ENCODE results near the gene DARS2.
"Not testable (repeated sequence)": the region's sequence is repeated elsewhere in the genome, so short reads cannot be mapped to it uniquely, and the experiment has no call there.

Gene DARS2, protein sequence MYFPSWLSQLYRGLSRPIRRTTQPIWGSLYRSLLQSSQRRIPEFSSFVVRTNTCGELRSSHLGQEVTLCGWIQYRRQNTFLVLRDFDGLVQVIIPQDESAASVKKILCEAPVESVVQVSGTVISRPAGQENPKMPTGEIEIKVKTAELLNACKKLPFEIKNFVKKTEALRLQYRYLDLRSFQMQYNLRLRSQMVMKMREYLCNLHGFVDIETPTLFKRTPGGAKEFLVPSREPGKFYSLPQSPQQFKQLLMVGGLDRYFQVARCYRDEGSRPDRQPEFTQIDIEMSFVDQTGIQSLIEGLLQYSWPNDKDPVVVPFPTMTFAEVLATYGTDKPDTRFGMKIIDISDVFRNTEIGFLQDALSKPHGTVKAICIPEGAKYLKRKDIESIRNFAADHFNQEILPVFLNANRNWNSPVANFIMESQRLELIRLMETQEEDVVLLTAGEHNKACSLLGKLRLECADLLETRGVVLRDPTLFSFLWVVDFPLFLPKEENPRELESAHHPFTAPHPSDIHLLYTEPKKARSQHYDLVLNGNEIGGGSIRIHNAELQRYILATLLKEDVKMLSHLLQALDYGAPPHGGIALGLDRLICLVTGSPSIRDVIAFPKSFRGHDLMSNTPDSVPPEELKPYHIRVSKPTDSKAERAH

DNA sequence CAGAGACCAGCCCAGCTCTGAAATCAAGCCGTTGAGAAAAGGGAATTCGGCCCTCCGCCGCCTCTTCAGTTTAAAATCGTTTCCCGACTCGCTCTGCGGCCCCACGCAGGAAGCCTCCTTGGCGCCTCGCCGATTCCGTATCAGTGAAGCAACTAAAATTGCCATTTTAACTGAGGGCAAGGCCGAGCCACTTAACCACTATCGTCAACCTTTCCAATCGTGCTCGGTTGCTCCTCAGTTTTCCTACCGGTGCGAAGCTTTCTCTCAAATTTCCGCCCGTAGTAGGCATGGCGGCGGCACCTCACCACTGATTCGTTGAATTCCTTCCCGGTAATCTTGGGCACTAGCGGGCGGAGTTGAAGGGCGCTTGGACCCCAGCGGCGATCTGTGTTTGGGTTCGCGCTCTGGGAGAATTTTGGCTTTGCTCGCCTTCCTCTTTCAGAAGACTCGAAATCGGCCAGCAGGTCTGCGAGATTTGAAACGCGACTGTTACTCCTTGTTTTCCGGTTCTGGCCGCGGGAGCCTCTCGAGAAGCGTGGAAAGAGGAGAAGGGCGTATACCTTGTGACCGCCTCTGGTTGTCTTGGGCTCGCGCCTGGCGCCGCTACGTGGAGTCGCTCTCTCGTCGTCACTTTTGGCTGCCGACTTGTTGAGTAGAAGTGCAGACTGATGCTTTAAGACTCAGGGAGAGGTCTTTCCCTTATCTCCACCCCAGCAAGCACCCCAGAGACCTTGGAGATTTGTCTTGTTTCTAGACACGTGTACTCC, at the start of gene DARS2, which contains the start of gene CENPL:
Gene DARS2 (plus strand): TSS at position 359 of the 767 bp plus-strand sequence. CDS start 557 bp downstream, outside the sequence.
Gene CENPL (minus strand): TSS at position 569 of the 767 bp plus-strand sequence. CDS start 13,584 bp downstream, outside the sequence.
- DNase-seq (ENCODE audit: low read depth in 2 of 2): peak; percentile 70 to 78

DNA sequence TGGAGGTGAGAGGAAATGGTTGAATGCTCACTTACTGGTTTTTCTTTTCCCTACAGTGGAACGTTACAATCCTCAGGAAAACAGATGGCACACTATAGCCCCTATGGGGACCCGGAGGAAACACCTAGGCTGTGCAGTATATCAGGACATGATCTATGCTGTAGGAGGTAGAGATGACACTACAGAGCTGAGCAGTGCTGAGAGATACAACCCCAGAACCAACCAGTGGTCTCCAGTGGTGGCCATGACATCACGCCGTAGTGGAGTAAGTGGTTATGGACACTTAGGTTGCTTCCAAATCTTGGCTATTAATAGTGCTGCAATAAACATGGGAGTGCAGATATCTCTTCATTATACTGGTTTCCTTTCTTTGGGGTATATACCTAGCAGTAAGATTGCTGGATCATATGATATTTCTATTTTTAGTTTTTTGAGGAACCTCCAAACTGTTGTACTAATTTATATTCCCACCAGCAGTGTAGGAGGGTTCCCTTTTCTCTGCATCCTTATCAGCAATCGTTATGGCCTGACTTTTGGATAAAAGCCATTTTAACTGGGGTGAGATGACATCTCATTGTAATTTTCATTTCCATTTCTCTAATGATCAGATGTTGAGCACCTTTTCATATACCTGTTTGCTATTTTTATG, 48.8 kb upstream of the DARS2 start:
- DNase-seq (ENCODE audit: low read depth in 2 of 2): no peak

DNA sequence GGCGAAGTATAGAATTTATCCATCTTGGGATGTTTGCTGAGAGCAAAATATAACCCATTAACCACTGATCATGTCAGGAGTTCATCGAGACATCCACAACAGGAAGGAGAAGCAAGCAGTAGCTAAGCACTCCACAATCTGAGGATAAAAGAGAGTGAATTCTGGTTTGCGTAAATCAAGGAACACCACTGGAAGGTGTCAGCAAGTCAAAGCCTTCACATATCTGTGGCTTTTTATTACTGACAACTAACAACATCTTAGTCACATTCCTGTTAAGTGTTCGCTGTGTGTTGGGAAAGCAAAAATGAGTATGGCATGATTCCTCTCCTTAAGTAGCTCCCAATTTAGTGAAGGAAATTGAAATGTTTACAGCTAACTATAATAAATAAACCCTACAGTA, 44.5 kb upstream of the DARS2 start:
- DNase-seq (ENCODE audit: low read depth in 2 of 2): no peak

DNA sequence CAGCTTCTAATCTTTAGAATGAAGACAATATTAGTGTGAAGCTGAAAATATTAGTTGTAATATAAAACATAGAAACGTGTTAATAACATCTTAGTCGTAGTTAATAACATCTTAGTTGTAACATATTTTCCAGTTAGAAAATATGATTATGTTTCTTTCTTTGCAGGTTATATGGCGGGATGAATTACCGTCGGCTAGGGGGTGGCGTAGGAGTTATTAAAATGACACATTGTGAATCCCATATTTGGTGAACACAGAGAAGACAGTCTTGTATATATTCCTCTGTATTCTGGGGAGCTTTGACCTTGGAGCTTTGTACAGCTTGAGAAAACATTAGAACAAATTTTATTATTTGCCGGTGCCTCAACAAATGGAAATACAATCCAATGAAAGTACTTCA, 39.5 kb upstream of the DARS2 start:
- no peak for DNase-seq (ENCODE audit: low read depth in 2 of 2)

DNA sequence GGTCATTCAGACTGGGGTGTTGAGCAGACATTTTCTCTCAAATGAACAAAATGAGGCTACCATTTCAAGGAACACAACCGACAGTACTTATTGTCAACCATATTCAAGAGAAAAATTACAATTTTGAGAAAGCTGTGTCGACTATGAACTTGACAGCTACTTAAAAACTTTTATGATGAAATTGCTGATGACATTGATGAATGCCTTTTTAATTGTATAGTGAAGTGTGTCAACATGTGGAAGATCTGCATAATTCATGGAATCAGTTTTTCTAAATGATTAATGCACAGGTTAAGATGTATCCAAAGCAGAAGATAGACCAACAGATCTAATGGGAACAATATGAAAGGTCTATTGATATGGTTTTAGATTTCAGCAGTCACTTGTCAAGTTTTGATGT, 34.6 kb upstream of the DARS2 start:
- no peak for DNase-seq (ENCODE audit: low read depth in 2 of 2)

DNA sequence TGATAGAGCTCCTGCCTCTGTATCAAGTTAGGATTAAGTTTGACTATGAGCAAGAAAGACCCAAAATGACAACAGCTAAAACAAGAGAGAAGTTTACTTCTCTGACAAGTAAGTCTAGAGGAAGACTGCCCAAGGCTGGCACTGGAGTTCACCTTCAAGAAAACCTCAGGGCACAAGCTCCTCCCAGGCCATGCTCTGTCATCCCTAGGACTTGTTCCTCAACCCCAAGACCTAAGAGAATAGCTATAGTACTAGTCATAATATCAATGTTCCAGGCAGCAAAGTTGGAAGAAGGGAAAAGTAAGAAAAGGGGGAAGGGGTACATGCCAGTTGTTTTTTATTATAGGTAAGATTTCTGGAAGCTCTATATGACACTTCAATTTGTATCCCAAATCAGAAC, 26.4 kb upstream of the DARS2 start:
- DNase-seq (ENCODE audit: low read depth in 2 of 2): no peak

DNA sequence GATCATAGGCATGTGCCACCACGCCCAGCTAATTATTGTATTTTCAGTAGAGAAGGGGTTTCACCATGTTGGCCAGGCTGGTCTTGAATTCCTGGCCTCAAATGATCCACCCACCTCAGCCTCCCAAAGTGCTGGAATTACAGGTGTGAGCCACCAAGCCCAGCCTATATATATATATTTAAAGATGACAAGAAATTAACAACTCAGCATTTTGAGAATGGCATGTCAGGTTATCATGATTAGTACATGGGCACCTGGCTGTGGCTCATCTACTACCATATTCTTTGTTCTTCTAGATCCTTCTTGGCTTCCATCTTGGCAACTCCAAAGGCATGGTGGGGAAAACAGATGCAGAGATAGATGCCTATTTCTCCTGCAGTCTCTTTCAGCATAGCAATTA, 24.5 kb upstream of the DARS2 start:
- DNase-seq (ENCODE audit: low read depth in 2 of 2): not testable (repeated sequence)

DNA sequence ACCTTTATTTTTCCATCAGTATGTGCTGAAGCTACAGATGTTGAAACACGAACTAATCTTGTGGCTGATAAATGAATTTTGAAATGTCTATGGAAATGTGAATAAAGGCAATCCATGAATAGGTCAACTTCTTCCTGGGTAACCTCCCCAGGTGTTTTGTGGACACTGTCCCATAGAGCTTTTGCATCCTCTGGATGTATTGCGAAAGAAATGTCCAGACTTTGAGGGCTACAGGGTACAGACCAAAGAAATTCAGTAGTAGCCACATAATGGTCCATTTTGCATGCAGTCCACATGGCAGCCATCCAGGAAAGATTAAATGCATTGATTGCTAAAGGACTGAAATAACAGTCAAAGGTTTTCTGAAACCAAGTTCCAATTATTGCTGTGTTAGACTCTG, 21.5 kb upstream of the DARS2 start:
- no peak for DNase-seq (ENCODE audit: low read depth in 2 of 2)

DNA sequence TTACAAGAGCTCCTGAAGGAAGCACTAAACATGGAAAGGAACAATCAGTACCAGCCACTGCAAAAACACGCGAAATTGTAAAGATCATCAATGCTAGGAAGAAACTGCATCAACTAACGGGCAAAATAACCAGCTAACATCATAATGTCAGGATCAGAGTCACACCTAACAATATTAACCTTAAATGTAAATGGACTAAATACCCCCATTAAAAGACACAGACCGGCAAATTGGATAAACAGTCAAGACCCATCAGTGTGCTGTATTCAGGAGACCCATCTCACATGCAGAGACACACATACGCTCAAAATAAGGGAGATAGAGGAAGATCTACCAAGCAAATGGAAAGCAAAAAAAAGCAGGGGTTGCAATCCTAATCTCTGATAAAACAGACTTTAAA, 10.8 kb upstream of the DARS2 start:
- not testable (repeated sequence) for DNase-seq (ENCODE audit: low read depth in 2 of 2)

DNA sequence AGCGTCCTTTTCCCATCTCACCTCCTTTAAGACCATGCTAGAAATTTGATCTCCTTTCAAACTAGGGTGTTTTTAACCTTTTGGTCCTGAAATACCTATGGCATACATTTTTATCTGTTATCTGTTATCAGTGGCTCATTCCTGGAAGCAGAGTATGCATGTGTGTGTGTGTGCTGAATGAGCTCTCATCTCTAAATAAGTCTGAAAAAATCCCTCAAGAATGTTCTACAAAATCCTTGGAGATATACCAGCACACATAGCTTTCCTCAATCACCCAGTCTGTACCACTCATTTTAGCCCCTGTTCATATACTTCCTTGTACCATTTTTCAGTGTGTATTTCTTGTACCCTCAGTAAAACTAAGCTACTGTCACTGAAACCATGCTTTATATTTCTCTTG, 6.0 kb upstream of the DARS2 start:
- no peak for DNase-seq (ENCODE audit: low read depth in 2 of 2)

DNA sequence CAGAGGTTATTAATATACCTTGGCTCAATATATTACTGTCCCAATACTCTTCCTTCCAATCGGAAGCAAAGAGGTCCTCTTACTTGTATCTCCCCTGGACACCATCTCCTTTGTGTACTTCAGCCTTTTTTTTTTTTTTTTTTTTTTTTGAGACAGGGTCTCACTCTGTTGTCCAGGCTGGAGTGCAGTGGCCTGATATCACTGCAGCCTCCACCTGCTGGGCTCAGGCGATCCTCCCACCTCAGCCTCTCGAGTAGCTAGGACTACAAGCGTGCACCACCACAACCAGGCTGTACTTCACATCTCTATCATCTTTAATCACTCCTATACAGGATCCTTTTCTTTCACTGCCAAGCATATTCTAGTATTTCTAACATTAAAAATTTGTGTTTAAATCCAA, 2.8 kb upstream of the DARS2 start:
- no peak for DNase-seq (ENCODE audit: low read depth in 2 of 2)

DNA sequence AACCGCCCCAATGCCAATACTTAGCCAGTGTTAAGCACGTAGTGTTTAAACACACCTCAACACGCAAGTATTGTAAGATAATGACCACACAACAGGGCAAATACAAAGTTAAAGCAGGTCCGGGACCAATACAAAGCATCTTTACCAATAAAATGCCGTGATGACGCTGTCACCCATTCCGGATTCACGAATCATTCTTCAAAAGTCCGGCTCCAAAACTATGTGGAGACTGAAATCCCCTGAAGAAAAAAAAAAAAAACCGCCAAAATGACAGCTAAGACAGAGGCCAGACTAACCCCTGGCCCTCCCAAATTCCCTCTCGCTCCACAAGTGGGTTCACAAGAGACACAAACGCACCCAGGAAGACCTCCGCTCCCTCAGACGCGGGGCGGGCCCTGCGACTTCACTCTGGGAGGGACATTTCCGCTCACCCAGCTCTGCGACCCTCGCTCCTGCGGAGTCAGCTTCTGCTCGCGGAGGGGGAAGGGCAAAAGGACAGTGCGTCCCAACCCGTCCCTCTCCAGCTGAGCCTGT, 625 bp upstream of the DARS2 start:
- no peak for DNase-seq (ENCODE audit: low read depth in 2 of 2)

DNA sequence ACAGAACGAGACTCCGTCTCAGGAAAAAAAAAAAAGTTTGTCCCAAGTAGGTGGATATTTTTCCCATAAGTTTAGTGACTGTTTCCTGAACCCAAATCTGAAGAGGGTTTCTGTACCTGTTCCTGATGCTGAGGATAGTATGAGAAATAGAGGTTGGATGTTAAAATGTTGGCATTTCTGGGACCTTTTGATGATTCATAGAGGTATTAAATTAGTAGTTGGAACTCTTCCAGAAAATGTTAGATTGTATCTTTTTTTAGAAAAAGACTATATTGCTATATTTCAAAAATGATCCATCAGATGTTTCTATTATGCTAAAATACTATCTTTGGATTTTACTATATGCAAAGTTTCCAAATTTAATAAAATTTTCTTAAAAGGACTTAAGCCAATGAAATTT, 3.1 kb downstream of the DARS2 start:
- DNase-seq (ENCODE audit: low read depth in 2 of 2): no peak

DNA sequence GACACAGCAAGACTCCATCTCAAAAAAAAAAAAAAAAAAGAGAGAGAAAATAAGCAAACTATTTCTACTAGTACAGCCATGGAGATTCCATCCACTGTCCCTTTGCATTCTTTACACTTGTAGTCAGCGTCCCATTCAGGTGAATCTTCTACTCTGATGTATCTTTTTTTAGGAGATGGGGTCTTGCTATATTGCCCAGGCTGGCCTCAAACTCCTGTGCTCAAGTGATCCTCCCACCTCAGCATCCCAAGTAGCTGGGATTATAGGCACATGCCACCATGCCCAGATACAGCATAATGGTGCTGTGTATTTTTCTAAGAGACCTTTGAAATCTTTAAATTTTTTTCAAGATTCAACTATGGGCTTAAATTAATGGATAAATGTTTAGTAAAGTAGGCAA, 8.3 kb downstream of the DARS2 start:
- DNase-seq (ENCODE audit: low read depth in 2 of 2): no peak

DNA sequence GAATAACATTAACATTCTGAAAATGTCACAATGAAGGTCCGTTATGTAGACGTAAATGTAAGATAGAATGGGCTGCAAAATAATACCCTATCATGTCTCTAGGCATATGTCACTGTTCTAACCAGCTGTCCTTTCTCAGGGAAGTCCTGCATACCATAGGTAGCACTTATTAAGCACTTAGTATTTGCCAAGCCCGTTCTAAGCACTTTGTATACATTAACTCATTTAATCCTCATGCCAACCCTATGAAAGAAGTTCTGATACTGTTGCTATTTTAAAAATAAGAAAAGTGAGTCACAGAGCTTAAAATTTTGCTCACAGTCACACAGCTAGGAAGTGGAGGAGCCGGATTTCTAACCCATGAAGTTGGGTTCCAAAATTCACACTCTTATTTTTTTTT, 27.6 kb downstream of the DARS2 start:
- no peak for DNase-seq (ENCODE audit: low read depth in 2 of 2)

DNA sequence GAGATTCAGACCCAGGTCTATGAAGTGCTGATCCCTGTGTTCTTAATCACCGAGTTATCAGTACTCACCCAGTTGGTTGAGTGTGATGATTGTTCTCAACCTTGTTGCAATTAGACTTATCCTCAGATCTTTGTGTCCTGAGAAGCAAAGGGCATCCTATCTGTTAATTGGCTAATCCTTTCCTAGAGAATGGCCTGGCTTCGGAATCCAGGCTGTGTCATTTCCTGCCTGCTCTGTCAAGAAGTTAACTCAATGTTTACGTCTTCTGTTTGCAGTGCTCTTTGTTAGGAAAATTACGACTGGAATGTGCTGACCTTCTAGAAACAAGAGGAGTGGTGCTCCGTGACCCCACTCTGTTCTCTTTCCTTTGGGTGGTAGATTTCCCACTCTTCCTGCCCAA, 28.6 kb downstream of the DARS2 start:
- DNase-seq (ENCODE audit: low read depth in 2 of 2): no peak

DNA sequence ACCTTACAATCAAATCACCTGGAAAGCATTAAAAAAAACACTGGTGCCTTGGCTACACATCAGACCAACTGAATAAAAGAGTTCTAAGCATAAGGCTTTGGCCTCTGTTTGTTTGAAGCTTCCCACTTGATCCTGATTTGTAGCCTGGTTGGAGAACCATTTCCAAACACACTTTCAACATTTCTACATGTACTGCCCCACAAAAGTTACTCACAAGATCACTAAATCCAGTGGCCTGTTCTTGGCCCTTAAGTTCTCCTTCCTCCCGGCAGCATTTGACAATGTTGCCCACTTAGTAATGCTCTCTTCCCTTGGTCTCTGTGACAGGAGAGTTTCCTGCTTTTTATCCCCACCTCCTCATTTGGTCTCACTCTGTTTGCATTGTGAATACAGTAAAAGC, 31.5 kb downstream of the DARS2 start:
- no peak for DNase-seq (ENCODE audit: low read depth in 2 of 2)

DNA sequence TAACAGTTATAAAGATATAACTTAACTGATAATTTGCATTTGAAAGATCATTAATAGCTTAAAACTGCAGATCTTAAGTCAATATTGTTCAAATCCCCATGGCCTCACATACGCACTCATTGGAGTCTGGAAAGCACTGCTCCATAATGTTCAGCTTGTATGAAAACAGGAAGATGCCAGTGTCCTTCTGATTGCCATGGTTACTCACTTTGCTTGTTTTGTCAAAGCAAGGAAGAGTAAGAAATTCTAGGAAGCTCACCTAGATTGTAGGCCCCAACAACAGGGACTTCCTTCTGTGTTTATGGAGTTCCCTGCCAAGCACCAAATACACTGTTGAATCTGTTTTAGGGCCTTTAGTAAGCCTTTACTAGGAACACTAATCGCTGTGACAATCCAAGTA, 32.4 kb downstream of the DARS2 start:
- no peak for DNase-seq (ENCODE audit: low read depth in 2 of 2)

DNA sequence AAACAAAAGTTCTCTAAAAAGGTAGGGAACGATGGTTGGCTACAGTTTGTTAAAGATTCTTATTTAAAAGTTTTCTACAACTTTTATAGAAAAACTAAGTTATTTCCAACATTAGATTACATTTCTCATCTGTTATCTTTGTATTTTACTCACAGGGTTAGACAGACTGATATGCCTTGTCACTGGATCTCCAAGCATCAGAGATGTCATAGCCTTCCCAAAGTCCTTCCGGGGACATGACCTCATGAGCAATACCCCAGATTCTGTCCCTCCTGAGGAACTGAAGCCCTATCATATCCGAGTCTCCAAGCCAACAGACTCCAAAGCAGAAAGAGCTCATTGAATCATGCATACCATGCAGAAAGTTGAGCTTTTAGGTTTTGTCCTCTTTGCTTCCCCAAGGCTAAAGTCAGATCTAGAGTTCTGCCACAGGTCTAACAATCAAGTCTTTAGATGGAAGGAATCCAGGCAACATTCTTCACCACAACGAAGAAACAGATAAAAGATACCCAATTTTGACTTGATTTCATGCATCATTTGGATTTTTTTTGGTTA, 33.0 kb downstream of the DARS2 start:
- DNase-seq (ENCODE audit: low read depth in 2 of 2): no peak

DNA sequence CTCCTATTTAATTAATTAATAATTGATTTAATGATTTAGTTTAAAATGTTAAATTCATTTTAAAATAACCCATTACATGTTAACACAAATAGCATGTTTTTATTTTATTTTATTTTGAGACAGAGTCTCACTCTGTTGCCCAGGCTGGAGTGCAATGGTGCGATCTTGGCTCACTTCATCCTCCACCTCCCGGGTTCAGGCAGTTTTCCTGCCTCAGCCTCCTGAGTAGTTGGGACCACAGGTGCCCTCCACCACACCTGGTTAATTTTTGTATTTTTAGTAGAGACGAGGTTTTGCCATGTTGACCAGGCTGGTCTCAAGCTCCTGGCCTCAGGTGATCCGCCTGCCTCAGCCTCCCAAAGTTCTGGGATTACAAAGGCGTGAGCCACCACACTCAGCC, 35.1 kb downstream of the DARS2 start:
- not testable (repeated sequence) for DNase-seq (ENCODE audit: low read depth in 2 of 2)

DNA sequence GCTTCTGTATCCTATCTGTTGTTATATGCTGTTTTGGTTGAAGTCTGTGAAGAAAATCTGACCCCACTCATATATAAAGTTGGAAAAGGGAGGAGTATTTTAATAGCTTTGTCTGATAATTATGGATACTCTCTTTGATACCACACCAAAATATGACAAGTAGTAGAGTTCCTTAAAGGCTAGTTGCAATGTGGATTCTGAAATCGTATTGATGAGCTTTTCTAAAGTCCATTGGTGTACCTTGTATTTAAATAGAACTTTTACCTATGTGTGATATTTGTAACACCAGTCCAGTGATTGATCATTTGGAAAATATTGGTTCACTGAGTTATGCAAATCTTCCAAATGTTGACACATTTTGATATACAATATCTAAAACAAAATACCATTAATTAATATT, 35.6 kb downstream of the DARS2 start:
- DNase-seq (ENCODE audit: low read depth in 2 of 2): no peak
